Right atrium auricular region (tissue), 2 donors: ENCODE results near the gene CAB39. TPM values are rescaled to one million over a fixed set of nuclear protein-coding genes. Genes with fewer than 3 reads are reported as not detected.

ENCODE experiments used
- DNase-seq: peaks from one replicate; pipeline ENCODE4 v3.0.0-alpha.2; 2019; ENCODE audit warnings: low spot score
- H3K27ac ChIP-seq, 2 donors: fragments of 200-600 bp; sonication (generic); 1 replicate in 1 of 2; 2 replicates in 1 of 2; pipeline ENCODE4 v1.5.1; 2016 to 2019
- H3K27me3 ChIP-seq, 2 donors: fragments of 200-600 bp; sonication (generic); one replicate each; pipeline versions ENCODE4 v1.5.1 to v1.6.0; 2017 to 2019
- H3K36me3 ChIP-seq: fragments of 200-600 bp; sonication (generic); one replicate; pipeline ENCODE4 v1.5.1; 2016
- H3K4me1 ChIP-seq, 2 donors: fragments of 200-600 bp; sonication (generic); one replicate each; pipeline versions ENCODE4 v1.5.1 to v1.6.0; 2017 to 2019
- H3K4me3 ChIP-seq, 2 donors: fragments of 200-600 bp; sonication (generic); 1 replicate in 1 of 2; 2 replicates in 1 of 2; pipeline ENCODE4 v1.5.1; 2017 to 2019; ENCODE audit warnings: mild to moderate bottlenecking in 1 of 2, moderate library complexity in 1 of 2
- H3K9me3 ChIP-seq, 2 donors: fragments of 200-600 bp; sonication (generic); one replicate each; pipeline ENCODE4 v1.5.1; 2019
- total RNA-seq, 2 donors: library from RNA; depleted of rRNA; stranded (reverse); fragments of >200 nt; gene quantifications; one replicate each; pipeline ENCODE4 v1.1.0, GENCODE V29; 2016
- TF ChIP-seq, protein P1 (sequence below), 2 donors: fragments of 200-600 bp; sonication (generic); IDR thresholded peaks; one replicate each; pipeline ENCODE4 v1.5.1; 2019; ENCODE audit warnings: antibody characterized with exemption in 2 of 2

The CAB39 gene
- total RNA-seq, 2 donors from 2014 or later = 66.1 to 81.5 TPM

DNA sequence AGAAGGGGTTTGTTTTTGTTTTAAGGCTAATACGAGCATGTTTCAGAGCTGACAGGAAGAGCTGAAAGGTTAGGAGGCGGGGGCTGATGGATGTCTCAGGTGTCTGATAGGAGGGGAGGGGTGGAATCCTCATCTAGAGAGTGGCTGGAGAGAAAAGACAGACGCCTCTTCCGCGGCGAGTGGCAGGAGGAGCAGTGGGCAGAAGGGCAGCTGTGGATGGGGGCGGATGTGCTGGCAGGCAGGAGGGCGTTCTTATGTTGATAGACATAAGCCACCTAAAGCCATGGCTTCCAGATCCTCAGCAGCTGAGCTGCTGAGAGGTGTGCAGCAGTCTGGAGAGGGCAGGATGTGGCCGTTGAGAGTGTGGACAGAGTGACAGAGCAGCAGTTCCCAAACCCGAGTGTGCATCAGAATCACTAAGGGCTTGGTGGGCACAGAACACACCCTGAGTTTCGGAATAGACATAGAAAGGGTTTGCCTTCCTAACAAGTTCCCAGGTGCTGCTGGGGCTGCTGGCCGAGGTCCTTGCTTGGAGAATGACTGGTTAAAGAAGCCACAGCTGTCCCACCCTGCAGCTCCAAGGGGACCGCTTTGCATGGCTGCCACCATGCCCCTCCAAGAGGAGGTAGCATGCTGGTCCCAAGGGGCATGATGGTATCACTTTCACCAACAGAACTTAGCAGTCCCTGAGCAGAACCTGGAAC lies 149.1 kb downstream of the CAB39 start:
- Histone ChIP-seq H3K4me1 (peaks cover 0 to 20% of the 10 kb centered on the region in 2 donors), H3K27ac (no peak overlapping the region), H3K27me3 (no peaks in the 10 kb centered on the region), H3K9me3 (peaks cover 0 to 5% of the 10 kb centered on the region in 2 donors), H3K36me3 (no peaks in the 10 kb centered on the region), H3K4me3 (no peak overlapping the region)
- TF ChIP-seq, protein P1, sequence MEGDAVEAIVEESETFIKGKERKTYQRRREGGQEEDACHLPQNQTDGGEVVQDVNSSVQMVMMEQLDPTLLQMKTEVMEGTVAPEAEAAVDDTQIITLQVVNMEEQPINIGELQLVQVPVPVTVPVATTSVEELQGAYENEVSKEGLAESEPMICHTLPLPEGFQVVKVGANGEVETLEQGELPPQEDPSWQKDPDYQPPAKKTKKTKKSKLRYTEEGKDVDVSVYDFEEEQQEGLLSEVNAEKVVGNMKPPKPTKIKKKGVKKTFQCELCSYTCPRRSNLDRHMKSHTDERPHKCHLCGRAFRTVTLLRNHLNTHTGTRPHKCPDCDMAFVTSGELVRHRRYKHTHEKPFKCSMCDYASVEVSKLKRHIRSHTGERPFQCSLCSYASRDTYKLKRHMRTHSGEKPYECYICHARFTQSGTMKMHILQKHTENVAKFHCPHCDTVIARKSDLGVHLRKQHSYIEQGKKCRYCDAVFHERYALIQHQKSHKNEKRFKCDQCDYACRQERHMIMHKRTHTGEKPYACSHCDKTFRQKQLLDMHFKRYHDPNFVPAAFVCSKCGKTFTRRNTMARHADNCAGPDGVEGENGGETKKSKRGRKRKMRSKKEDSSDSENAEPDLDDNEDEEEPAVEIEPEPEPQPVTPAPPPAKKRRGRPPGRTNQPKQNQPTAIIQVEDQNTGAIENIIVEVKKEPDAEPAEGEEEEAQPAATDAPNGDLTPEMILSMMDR (IDR thresholded peaks at IDR 0.05) = no peak
- no peak for DNase-seq

DNA sequence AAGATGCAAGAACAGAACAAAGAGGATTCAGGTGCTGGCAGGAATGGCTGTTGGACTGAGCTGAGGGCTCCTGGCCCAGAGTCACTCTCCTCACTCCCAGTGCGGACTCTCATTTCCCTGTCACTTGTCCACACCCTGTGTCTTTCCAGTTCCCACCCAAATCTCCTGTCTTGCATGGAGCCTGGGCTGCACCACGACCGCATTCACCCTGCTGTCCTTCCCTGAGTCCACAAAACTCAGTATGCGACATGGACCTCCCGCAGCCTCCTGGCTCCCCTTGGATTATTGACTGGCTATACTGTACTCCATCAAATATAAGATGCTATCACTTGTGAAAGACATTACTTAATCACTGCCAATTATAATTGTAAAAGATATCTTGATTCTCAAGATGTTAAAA lies 149.7 kb downstream of the CAB39 start:
- peaks cover 0 to 26% of the 10 kb centered on the region in 2 donors for H3K4me1 ChIP-seq
- TF ChIP-seq, protein P1 (IDR thresholded peaks at IDR 0.05) = no peak
- H3K27ac ChIP-seq = no peak overlapping the region
- no peak for DNase-seq
- peaks cover 0 to 5% of the 10 kb centered on the region in 2 donors for H3K9me3 ChIP-seq
- no peak overlapping the region for H3K4me3 ChIP-seq
- H3K36me3 ChIP-seq = no peaks in the 10 kb centered on the region
- H3K27me3 ChIP-seq = no peaks in the 10 kb centered on the region

DNA sequence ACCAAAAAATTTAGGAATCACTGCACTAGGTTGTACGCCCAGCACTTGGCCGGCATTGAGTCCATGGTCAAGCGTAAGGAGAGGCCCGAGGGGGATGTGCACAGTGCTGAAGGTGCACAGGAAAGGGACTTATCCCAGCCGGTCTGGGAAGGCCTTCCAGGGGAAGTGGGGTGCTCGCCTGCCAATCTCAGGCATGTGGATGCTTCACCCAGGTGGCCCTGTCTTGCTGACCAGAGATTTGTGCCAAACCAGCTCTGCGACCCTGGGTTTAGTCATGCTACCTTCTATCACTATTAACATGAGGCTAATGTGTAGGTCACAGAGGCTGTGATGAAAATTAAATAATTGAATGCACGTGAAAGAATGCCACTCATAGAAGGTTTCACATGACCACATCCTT lies 150.4 kb downstream of the CAB39 start:
- TF ChIP-seq, protein P1 (IDR thresholded peaks at IDR 0.05) = no peak
- H3K4me3 ChIP-seq = no peak overlapping the region
- peaks cover 0 to 29% of the 10 kb centered on the region in 2 donors for H3K4me1 ChIP-seq
- DNase-seq = no peak
- H3K27ac ChIP-seq = no peak overlapping the region
- H3K36me3 ChIP-seq = no peaks in the 10 kb centered on the region
- no peaks in the 10 kb centered on the region for H3K27me3 ChIP-seq
- H3K9me3 ChIP-seq = peaks cover 0 to 5% of the 10 kb centered on the region in 2 donors

DNA sequence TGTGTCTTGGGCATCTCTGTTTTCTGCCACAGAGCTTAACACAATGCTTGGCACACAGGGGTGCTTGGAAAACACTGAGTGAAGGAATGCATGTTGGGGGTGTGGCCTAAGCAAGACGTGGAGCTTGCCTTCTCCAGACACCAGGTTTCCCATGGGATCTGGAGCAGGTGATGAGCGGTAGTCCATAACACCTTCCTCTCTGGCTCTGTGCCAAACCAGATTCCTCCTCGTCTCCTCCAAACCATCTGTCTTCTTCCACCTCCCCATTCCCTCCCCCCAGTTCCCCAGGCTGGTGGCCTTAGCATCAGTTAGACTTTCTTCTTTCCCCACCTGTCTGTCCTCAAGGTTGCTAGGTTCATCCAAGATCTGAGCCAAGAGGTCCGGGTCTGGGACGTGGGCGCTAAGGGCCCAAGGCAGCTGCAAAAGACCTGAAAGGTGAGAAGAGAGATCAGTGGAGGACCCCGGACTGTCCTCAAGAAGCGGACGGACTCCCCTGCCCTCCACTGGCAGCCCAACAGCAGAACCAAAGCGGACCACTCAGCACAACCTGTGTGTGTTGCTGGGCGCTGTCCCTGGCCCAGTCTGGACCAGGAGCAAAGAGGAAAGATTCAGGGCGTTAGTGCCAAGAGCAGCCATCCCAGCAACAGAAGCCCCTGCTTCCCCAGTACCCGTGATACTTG lies 150.9 kb downstream of the CAB39 start:
- TF ChIP-seq, protein P1 (IDR thresholded peaks at IDR 0.05) = no peak
- Histone ChIP-seq H3K36me3 (no peaks in the 10 kb centered on the region), H3K4me1 (peaks cover 0 to 34% of the 10 kb centered on the region in 2 donors), H3K4me3 (no peak overlapping the region), H3K27me3 (no peaks in the 10 kb centered on the region), H3K27ac (no peak overlapping the region), H3K9me3 (peaks cover 0 to 5% of the 10 kb centered on the region in 2 donors)
- no peak for DNase-seq

DNA sequence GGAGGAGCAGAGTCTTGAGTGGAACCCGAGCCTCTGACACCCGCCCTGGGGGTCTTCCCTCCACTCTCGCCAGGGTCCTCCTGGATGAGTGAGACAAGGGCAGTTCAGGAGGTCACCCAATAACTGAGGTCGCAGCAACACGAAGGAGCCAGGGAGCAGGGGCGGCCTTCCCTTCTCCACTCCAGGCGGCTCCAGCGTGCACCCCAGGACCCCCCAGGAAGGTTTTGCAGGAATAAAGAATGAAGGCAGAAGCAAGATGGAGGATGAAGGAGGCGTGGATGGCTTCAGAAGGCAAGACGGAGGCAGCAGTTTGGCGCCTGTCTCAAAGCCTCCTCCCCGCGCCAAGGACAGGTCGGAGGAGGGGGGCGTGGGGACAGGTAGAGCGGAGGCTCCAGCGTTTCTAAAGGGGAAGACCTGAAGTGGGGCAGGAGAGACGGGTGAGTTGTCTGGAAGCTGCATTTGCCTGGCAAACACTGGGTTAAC lies 151.5 kb downstream of the CAB39 start:
- no peaks in the 10 kb centered on the region for H3K27me3 ChIP-seq
- H3K4me3 ChIP-seq = peak overlapping the region; percentile 71 to 73
- TF ChIP-seq, protein P1 (IDR thresholded peaks at IDR 0.05) = no peak
- peaks cover 0 to 5% of the 10 kb centered on the region in 2 donors for H3K9me3 ChIP-seq
- H3K4me1 ChIP-seq = peaks cover 0 to 35% of the 10 kb centered on the region in 2 donors
- H3K36me3 ChIP-seq = no peaks in the 10 kb centered on the region
- no peak overlapping the region for H3K27ac ChIP-seq
- DNase-seq = no peak
